ENCODE data around the gene JUNB. TPM values are rescaled to one million over a fixed set of nuclear protein-coding genes. Genes with fewer than 3 reads are reported as not detected.

JUNB gene
- total RNA-seq, 1 donor from 2014 or later, result 101 TPM

DNA sequence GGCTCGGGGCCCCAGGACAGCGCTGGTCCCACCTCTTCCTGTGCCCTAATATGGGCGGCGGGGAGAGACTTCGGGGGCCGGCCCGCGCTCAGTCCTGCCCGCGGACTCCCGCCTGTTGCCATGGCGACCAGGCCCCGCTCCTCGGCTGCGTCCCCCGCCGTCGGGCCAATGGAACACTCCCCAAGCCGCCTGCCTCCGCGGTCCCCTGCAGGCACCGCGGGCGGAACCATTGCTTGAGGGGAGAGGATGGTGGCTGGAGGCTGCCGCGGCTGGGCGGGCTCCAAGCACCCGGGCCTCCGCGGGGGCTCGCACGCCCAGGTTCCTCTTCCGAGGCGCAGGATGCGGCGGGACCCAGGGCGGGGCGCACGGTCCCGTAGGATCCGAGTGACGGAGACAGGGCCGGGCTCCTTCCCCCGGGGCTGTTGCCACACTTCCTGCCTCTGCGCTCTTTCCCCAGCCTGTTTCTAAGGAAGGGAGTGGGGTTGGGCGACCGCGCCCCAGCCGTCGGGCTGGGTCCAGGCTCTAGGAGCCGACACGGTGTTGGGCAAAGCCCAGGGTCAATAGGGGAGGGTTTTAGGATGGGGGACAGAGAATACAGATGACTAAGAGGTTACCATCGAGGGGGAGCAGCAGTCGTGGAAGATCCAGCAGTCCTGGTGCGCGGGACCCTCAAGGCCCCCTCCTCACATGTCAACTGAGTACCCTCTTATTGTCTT lies 1.2 kb upstream of the JUNB start:
- Histone ChIP-seq H2AFZ (ENCODE audit: low read depth, low read length) (peak overlapping the region; percentile 58), H3K4me3 (ENCODE audit: insufficient read depth, low read depth, low read length) (peak overlapping the region; percentile 51), H4K20me1 (ENCODE audit: insufficient read depth, low read length) (peaks cover 19% of the 10 kb centered on the region), H3K9ac (ENCODE audit: low read length) (peak overlapping the region; percentile 94), H3K4me2 (ENCODE audit: low read length) (peak overlapping the region; percentile 91), H3K79me2 (ENCODE audit: insufficient read depth, low read length) (peaks cover 21% of the 10 kb centered on the region), H3K27me3 (ENCODE audit: insufficient read depth, low read length) (no peaks in the 10 kb centered on the region), H3K27ac (ENCODE audit: low read depth, low read length) (peak overlapping the region; percentile 54), H3K36me3 (ENCODE audit: insufficient read depth, low read length) (no peaks in the 10 kb centered on the region), H3K9me3 (ENCODE audit: insufficient read depth, low read depth, low read length) (no peaks in the 10 kb centered on the region), H3K4me1 (ENCODE audit: insufficient read depth, low read length) (peaks cover 42% of the 10 kb centered on the region)
- no peaks in the 10 kb centered on the region for H3K9me3 Mint-ChIP-seq (ENCODE audit: unreplicated experiment)
- no peak for FAIRE-seq
- H3K36me3 Mint-ChIP-seq (ENCODE audit: low read depth, unreplicated experiment), result no peaks in the 10 kb centered on the region
- peak overlapping the region; percentile 96 for H3K27ac Mint-ChIP-seq (ENCODE audit: unreplicated experiment)
- TF ChIP-seq, protein P1, sequence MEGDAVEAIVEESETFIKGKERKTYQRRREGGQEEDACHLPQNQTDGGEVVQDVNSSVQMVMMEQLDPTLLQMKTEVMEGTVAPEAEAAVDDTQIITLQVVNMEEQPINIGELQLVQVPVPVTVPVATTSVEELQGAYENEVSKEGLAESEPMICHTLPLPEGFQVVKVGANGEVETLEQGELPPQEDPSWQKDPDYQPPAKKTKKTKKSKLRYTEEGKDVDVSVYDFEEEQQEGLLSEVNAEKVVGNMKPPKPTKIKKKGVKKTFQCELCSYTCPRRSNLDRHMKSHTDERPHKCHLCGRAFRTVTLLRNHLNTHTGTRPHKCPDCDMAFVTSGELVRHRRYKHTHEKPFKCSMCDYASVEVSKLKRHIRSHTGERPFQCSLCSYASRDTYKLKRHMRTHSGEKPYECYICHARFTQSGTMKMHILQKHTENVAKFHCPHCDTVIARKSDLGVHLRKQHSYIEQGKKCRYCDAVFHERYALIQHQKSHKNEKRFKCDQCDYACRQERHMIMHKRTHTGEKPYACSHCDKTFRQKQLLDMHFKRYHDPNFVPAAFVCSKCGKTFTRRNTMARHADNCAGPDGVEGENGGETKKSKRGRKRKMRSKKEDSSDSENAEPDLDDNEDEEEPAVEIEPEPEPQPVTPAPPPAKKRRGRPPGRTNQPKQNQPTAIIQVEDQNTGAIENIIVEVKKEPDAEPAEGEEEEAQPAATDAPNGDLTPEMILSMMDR (IDR thresholded peaks at IDR 0.05; ENCODE audit: insufficient read depth, low read depth, low read length), result no peak
- no peak for TF ChIP-seq EZH2 (IDR thresholded peaks at IDR 0.05; ENCODE audit: insufficient read depth, low read length)
- DNase-seq (ENCODE audit: low read depth), result peak; percentile 91
- H3K4me3 Mint-ChIP-seq (ENCODE audit: unreplicated experiment), result peak overlapping the region; percentile 85
- H3K4me1 Mint-ChIP-seq (ENCODE audit: low read depth, unreplicated experiment), result peaks cover 22% of the 10 kb centered on the region
- H3K27me3 Mint-ChIP-seq (ENCODE audit: low read depth, unreplicated experiment), result no peaks in the 10 kb centered on the region

DNA sequence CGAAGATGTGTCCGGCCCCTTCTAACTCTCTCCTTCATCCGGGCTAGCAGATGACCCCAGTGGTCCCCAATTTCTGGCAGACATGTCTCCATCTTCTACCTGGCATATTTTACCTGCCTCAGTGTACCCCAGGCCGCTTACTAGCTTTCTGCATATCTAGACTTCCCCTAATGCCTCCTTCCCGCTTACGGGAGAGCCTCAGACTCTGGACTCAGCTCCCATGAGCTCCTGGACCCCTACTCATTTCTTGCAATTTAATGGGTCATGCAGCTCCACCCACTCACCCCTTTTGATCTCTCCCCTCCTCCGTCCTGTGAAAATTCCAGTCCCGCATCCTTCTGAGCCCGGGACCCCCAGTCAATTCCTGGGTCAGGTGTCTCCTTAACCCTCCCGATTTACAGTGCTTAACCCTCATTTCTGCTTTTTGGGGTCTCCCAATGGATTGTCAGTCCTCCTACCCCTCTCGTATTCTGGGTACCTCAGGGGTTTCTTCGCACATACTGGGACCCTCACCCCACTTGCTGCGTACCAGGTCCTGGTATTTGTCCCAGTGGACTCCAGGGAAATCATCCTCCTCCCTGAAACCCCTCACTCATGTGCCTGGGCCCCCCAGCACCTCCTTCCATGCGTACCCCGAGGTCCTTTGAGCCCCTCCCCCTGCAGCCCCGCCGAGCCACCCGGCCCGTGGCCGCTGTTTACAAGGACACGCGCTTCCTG lies 500 bp upstream of the JUNB start:
- H3K27ac Mint-ChIP-seq (ENCODE audit: unreplicated experiment), result peak overlapping the region; percentile 96

More for the DNA sequence above, 500 bp upstream of the JUNB start:
- Histone ChIP-seq H3K4me1 (ENCODE audit: insufficient read depth, low read length) (peaks cover 36% of the 10 kb centered on the region), H3K36me3 (ENCODE audit: insufficient read depth, low read length) (no peaks in the 10 kb centered on the region), H3K9me3 (ENCODE audit: insufficient read depth, low read depth, low read length) (no peaks in the 10 kb centered on the region), H3K4me2 (ENCODE audit: low read length) (peak overlapping the region; percentile 91), H3K79me2 (ENCODE audit: insufficient read depth, low read length) (peaks cover 21% of the 10 kb centered on the region), H3K27ac (ENCODE audit: low read depth, low read length) (peak overlapping the region; percentile 54), H3K9ac (ENCODE audit: low read length) (peak overlapping the region; percentile 94), H2AFZ (ENCODE audit: low read depth, low read length) (peak overlapping the region; percentile 58), H4K20me1 (ENCODE audit: insufficient read depth, low read length) (peaks cover 19% of the 10 kb centered on the region), H3K27me3 (ENCODE audit: insufficient read depth, low read length) (no peaks in the 10 kb centered on the region), H3K4me3 (ENCODE audit: insufficient read depth, low read depth, low read length) (peak overlapping the region; percentile 51)
- H3K4me3 Mint-ChIP-seq (ENCODE audit: unreplicated experiment), result peak overlapping the region; percentile 85
- no peaks in the 10 kb centered on the region for H3K36me3 Mint-ChIP-seq (ENCODE audit: low read depth, unreplicated experiment)
- peaks cover 23% of the 10 kb centered on the region for H3K4me1 Mint-ChIP-seq (ENCODE audit: low read depth, unreplicated experiment)
- TF ChIP-seq EZH2 (IDR thresholded peaks at IDR 0.05; ENCODE audit: insufficient read depth, low read length), result no peak
- TF ChIP-seq, protein P1 (IDR thresholded peaks at IDR 0.05; ENCODE audit: insufficient read depth, low read depth, low read length), result no peak
- H3K27me3 Mint-ChIP-seq (ENCODE audit: low read depth, unreplicated experiment), result no peaks in the 10 kb centered on the region
- no peaks in the 10 kb centered on the region for H3K9me3 Mint-ChIP-seq (ENCODE audit: unreplicated experiment)
- DNase-seq (ENCODE audit: low read depth) (no peak), FAIRE-seq (no peak)

All from astrocyte (in vitro differentiated cells and primary cell).